ENCODE data around the gene ATG7.
"Not testable (repeated sequence)": the region's sequence is repeated elsewhere in the genome, so short reads cannot be mapped to it uniquely, and the experiment has no call there.

Gene ATG7

GRCh38 chr3:11568503-11569155, 296.4 kb downstream of the ATG7 start:
- peak; percentile 87 for DNase-seq (ENCODE audit: low read depth)

- no peak for DNase-seq (ENCODE audit: low read depth)
Measured at GRCh38 chr3:11569156-11569741, 297.1 kb downstream of the ATG7 start.

GRCh38 chr3:11570251-11570650, 298.1 kb downstream of the ATG7 start:
- no peak for DNase-seq (ENCODE audit: low read depth)

- no peak for DNase-seq (ENCODE audit: low read depth)
Measured at GRCh38 chr3:11570789-11571495, 298.7 kb downstream of the ATG7 start.

- not testable (repeated sequence) for DNase-seq (ENCODE audit: low read depth)
Measured at GRCh38 chr3:11572660-11573059, 300.5 kb downstream of the ATG7 start.

- DNase-seq (ENCODE audit: low read depth), result no peak
Measured at GRCh38 chr3:11574981-11575669, 302.9 kb downstream of the ATG7 start.

- DNase-seq (ENCODE audit: low read depth), result no peak
Measured at GRCh38 chr3:11575677-11576076, 303.5 kb downstream of the ATG7 start.

GRCh38 chr3:11576453-11576852, 304.3 kb downstream of the ATG7 start:
- no peak for DNase-seq (ENCODE audit: low read depth)

GRCh38 chr3:11578169-11578568, 306.0 kb downstream of the ATG7 start:
- DNase-seq (ENCODE audit: low read depth), result no peak

- DNase-seq (ENCODE audit: low read depth), result peak; percentile 60
Measured at GRCh38 chr3:11580645-11581044, 308.4 kb downstream of the ATG7 start.

- DNase-seq (ENCODE audit: low read depth), result no peak
Measured at GRCh38 chr3:11581237-11582190, 309.3 kb downstream of the ATG7 start.

- peak; percentile 90 for DNase-seq (ENCODE audit: low read depth)
Measured at GRCh38 chr3:11582191-11582968, 310.2 kb downstream of the ATG7 start.

- no peak for DNase-seq (ENCODE audit: low read depth)
Measured at GRCh38 chr3:11583235-11583634, 311.0 kb downstream of the ATG7 start.

- DNase-seq (ENCODE audit: low read depth), result peak; percentile 45
Measured at GRCh38 chr3:11583638-11584046, 311.4 kb downstream of the ATG7 start.

GRCh38 chr3:11584570-11584969, 312.4 kb downstream of the ATG7 start:
- DNase-seq (ENCODE audit: low read depth), result no peak

- DNase-seq (ENCODE audit: low read depth), result no peak
Measured at GRCh38 chr3:11587766-11588165, 315.6 kb downstream of the ATG7 start.

GRCh38 chr3:11588338-11588737, 316.1 kb downstream of the ATG7 start:
- no peak for DNase-seq (ENCODE audit: low read depth)

GRCh38 chr3:11588755-11589154, 316.6 kb downstream of the ATG7 start:
- no peak for DNase-seq (ENCODE audit: low read depth)

GRCh38 chr3:11589706-11590105, 317.5 kb downstream of the ATG7 start:
- no peak for DNase-seq (ENCODE audit: low read depth)

- peak; percentile 45 for DNase-seq (ENCODE audit: low read depth)
Measured at GRCh38 chr3:11591002-11591355, 318.8 kb downstream of the ATG7 start.

All from iris pigment epithelial cell (primary cell).